CD4-positive, alpha-beta memory T cell (primary cell): ENCODE results near the gene NMRAL1. TPM values are rescaled to one million over a fixed set of nuclear protein-coding genes. Genes with fewer than 3 reads are reported as not detected.

Experiments used
- CTCF ChIA-PET: fragments of 350-600 bp; sonication (Branson Sonifier 250); formaldehyde crosslinking; loops from one replicate; lab custom pipeline; 2021; ENCODE audit warnings: inconsistent platforms; ENCODE audit not compliant: partially characterized antibody; lab: Charles Lee
- POLR2A ChIA-PET: fragments of 350-600 bp; sonication (Branson Sonifier 250); formaldehyde crosslinking; loops from one replicate; lab custom pipeline; 2021; ENCODE audit not compliant: partially characterized antibody; lab: Charles Lee
- DNase-seq, 5 donors: peaks; one replicate each; pipeline versions ENCODE4 v3.0.0 to v3.0.0-alpha.2; 2020 to 2022; ENCODE audit warnings: mixed read lengths in 1 of 5
- H3K27ac ChIP-seq: one replicate; pipeline ENCODE4 v1.7.0; 2013; ENCODE audit warnings: low read depth, low read length
- H3K27me3 ChIP-seq: 2 replicates; pipeline ENCODE4 v1.7.0; 2013; ENCODE audit warnings: mild to moderate bottlenecking, low read length, moderate library complexity; ENCODE audit not compliant: insufficient read depth
- H3K36me3 ChIP-seq: 2 replicates; pipeline ENCODE4 v1.7.0; 2013; ENCODE audit warnings: mild to moderate bottlenecking, low read length, moderate library complexity; ENCODE audit not compliant: insufficient read depth
- H3K4me1 ChIP-seq: 2 replicates; pipeline ENCODE4 v1.7.0; 2013; ENCODE audit warnings: mild to moderate bottlenecking, low read length, moderate library complexity; ENCODE audit not compliant: insufficient read depth
- H3K4me3 ChIP-seq, 2 donors: one replicate each; pipeline ENCODE4 v1.7.0; 2013; ENCODE audit warnings: low read length in 2 of 2, mild to moderate bottlenecking in 1 of 2
- H3K9me3 ChIP-seq, 2 donors: one replicate each; pipeline ENCODE4 v1.7.0; 2013; ENCODE audit warnings: low read length in 2 of 2, control low read depth in 1 of 2; ENCODE audit not compliant: control insufficient read depth in 1 of 2
- H3K27ac Mint-ChIP-seq, 7 donors: one replicate each; pipeline ENCODE4 v1.8.0; 2020 to 2021; ENCODE audit warnings: mixed read lengths in 7 of 7, mild to moderate bottlenecking in 6 of 7, inconsistent platforms in 3 of 7, moderate library complexity in 3 of 7
- H3K27me3 Mint-ChIP-seq, 2 donors: one replicate each; pipeline ENCODE4 v1.8.0; 2020 to 2021; ENCODE audit warnings: mixed read lengths in 2 of 2
- H3K36me3 Mint-ChIP-seq, 2 donors: one replicate each; pipeline ENCODE4 v1.8.0; 2020 to 2021; ENCODE audit warnings: mixed read lengths in 2 of 2, inconsistent platforms in 1 of 2, mild to moderate bottlenecking in 1 of 2
- H3K4me1 Mint-ChIP-seq, 4 donors: one replicate each; pipeline ENCODE4 v1.8.0; 2020 to 2021; ENCODE audit warnings: mixed read lengths in 4 of 4, mild to moderate bottlenecking in 1 of 4
- H3K4me3 Mint-ChIP-seq, 8 donors: one replicate each; pipeline ENCODE4 v1.8.0; 2020 to 2021; ENCODE audit warnings: mixed read lengths in 8 of 8, mild to moderate bottlenecking in 7 of 8, moderate library complexity in 6 of 8, inconsistent platforms in 3 of 8
- H3K9me3 Mint-ChIP-seq, 8 donors: one replicate each; pipeline ENCODE4 v1.8.0; 2020 to 2021; ENCODE audit warnings: mixed read lengths in 8 of 8, mild to moderate bottlenecking in 5 of 8, inconsistent platforms in 3 of 8, moderate library complexity in 1 of 8
- intact Hi-C: fragments of 100-400 bp; cut with micrococcal nuclease; formaldehyde crosslinking; loops from one replicate; pipeline ENCODE4 v1.15.1; 2023
- polyA plus RNA-seq, 2 donors: library from polyadenylated mRNA; unstranded; fragments of 300-500 nt; fragmentation: Illumina TruSeq; gene quantifications; one replicate each; pipeline ENCODE4 v1.2.3, GENCODE V29; 2021
- total RNA-seq, 2 experiments: library from RNA; stranded (reverse); gene quantifications; one replicate each; pipeline ENCODE4 v1.2.3, GENCODE V29; 2021

NMRAL1 gene
- total and polyA plus RNA-seq, 4 experiments from 2014 or later = 55.1 to 65.7 (median 61.7) TPM

DNA sequence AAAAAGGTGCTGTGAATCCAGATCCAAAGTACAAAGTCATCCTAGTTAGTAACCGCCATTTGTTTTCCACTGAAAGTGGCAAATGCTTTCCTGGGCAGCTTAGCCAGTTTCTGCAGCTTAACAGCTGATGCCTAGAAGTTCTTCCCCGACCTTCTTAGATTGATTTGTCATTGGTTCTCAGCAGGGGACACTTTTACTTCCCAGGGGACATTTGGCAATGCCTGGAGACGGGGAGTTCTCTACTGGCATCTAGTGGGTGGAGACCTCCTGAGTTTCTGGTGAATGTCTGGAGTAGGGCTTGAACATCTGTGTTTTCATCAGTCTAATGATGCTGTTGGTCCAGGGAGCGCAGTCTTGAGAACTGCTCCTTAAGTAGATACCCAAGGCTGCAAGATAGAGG lies 41.2 kb downstream of the NMRAL1 start:
- Mint-ChIP-seq H3K36me3 (peaks cover 22 to 55% of the 10 kb centered on the region in 2 donors), H3K27me3 (no peaks in the 10 kb centered on the region), H3K4me3 (no peak overlapping the region), H3K9me3 (no peaks in the 10 kb centered on the region), H3K27ac (peak overlapping the region in 3 of 7 donors; percentile 5 to 81 (median 65)), H3K4me1 (peaks cover 4 to 17% (median 9%) of the 10 kb centered on the region in 4 donors)
- Histone ChIP-seq H3K4me1 (peaks cover 2% of the 10 kb centered on the region), H3K4me3 (no peak overlapping the region), H3K9me3 (no peaks in the 10 kb centered on the region), H3K27ac (no peak overlapping the region), H3K27me3 (no peaks in the 10 kb centered on the region), H3K36me3 (peaks cover 30% of the 10 kb centered on the region)
- ChIA-PET POLR2A (no interaction called here), CTCF (interaction anchor here (0.8 to 1.3 kb wide), 2 partner anchors 16 to 23 kb away, joined by 3 read pairs; no protein-coding TSS in a partner anchor)
- no peak for DNase-seq
- intact Hi-C loops = no loop called here

DNA sequence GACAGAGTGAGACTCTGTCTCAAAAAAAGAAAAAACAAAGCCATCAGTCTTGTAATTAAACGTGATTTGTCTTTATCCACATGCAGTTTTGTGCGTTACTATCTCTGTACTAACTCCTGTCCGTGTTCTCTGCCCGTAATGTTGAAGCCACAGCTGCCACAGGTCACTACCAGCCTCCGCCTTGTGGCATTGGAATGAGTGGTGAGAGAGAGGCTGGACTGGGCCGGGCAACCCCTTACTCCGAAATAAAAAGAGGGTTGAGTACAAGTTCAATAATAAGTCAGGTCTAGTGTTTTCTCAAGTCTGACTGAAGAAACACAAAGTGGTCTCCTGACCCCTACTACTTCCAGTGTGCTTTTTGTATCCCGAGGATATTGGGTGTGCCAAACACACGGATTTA lies 43.4 kb downstream of the NMRAL1 start:
- DNase-seq = no peak
- Mint-ChIP-seq H3K36me3 (peaks cover 12 to 48% of the 10 kb centered on the region in 2 donors), H3K4me1 (peaks cover 16 to 34% (median 22%) of the 10 kb centered on the region in 4 donors), H3K27me3 (no peaks in the 10 kb centered on the region), H3K4me3 (no peak overlapping the region), H3K9me3 (no peaks in the 10 kb centered on the region), H3K27ac (peak overlapping the region in 3 of 7 donors; percentile 12 to 76 (median 41))
- POLR2A ChIA-PET = no interaction called here
- H3K27ac ChIP-seq = no peak overlapping the region
- H3K36me3 ChIP-seq = peaks cover 12% of the 10 kb centered on the region
- no peak overlapping the region for H3K4me3 ChIP-seq
- H3K27me3 ChIP-seq = no peaks in the 10 kb centered on the region
- CTCF ChIA-PET = no interaction called here
- intact Hi-C loops = no loop called here
- H3K9me3 ChIP-seq = no peaks in the 10 kb centered on the region
- H3K4me1 ChIP-seq = peaks cover 22% of the 10 kb centered on the region

DNA sequence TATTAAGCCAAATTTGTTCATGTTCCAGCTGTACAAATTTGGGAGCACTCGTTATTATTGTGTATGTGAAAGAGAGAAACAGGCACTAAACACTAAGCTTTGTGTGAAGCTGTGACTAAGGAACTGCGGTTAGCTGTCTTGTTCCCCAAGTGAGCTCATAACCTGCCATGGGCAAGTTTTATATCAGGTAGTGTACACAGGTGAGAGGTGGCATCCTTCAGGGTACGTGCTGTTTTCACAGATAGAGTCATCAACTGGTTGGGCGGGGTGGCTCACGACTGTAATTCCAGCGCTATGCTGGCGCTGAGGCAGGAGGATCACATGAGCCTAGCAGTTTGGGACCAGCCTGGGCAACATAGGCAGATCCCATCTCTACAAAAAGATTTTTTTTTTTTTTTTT lies 45.9 kb downstream of the NMRAL1 start:
- ChIA-PET POLR2A (interaction anchor here (0.8 to 4.6 kb wide), 4 partner anchors 13 to 77 kb away, joined by 3 to 52 read pairs (median 4); partner anchors contain the start of genes CORO7 and HMOX2), CTCF (interaction anchor here (1.0 to 1.5 kb wide), 2 partner anchors 26 to 69 kb away, joined by 3 to 4 read pairs; no protein-coding TSS in a partner anchor)
- no peaks in the 10 kb centered on the region for H3K27me3 Mint-ChIP-seq
- DNase-seq = no peak
- Histone ChIP-seq H3K27me3 (no peaks in the 10 kb centered on the region), H3K27ac (no peak overlapping the region), H3K9me3 (no peaks in the 10 kb centered on the region), H3K4me1 (peaks cover 28% of the 10 kb centered on the region), H3K36me3 (peaks cover 1% of the 10 kb centered on the region), H3K4me3 (no peak overlapping the region)
- H3K27ac Mint-ChIP-seq = peak overlapping the region in 5 of 7 donors; percentile 29 to 77 (median 72)
- peaks cover 0 to 35% of the 10 kb centered on the region in 2 donors for H3K36me3 Mint-ChIP-seq
- intact Hi-C loops = no loop called here
- H3K4me1 Mint-ChIP-seq = peaks cover 16 to 42% (median 29%) of the 10 kb centered on the region in 4 donors
- no peaks in the 10 kb centered on the region for H3K9me3 Mint-ChIP-seq
- H3K4me3 Mint-ChIP-seq = peak overlapping the region in 1 of 8 donors; percentile 34

DNA sequence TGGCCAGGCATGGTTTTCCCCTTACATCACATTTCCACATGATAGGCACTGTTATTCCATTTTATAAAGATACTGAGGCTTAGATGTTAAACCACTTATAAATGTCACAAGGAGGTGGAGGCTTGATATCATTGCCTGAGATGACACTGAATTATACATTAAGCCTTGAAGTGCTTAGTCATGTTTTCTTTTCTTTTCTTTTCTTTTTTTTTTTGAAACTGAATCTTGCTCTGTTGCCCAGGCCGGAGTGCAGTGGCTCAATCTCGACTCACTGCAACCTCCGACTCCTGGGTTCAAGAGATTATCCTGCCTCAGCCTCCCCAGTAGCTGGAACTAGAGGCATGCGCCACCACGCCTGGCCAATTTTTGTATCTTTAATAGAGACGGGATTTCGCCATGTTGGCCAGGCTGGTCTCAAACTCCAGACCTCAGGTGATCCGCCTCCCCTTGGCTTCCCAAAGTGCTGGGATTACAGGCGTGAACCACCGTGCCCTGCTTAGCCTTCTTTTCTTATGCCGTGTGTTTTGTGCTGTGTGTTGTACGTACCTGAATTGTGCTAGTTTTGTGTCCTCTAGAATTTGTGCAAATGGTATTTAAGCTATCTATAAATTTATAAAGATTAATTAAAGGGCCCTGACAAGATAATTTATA lies 47.6 kb downstream of the NMRAL1 start:
- H3K36me3 Mint-ChIP-seq = peaks cover 0 to 28% of the 10 kb centered on the region in 2 donors
- H3K4me1 Mint-ChIP-seq = peaks cover 16 to 38% (median 28%) of the 10 kb centered on the region in 4 donors
- no peaks in the 10 kb centered on the region for H3K9me3 Mint-ChIP-seq

DNA sequence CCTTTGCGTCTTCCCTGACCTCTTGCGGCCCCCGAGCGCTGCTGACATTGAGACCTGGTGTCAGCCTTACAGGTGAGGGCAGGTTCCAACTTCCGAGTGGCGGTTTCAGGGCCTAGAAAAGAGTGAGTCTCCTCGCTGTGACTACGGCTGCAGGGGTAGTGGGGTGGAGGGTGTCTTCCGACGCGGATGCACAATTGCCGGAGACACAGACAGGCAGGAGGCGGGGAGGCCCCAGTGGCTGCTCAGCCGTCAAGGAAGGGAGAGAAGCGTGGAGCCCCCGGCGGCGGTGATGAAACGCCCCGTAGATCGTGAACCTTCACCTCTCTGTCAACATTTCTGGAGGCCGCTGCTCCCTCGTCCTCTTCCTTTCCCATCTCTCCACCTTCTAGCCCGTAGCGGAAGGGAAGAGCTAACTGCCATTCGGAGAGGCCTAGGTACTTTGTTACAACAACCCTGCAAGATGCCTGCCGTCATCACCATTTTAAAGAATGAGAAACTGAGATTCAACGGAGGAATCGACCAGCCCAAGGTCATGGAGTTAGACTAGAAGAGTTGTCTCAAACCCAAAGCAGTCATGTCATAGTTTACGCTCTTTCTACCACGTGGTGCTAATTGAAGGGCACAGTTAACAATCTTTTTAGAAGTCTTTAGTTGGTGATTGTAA lies 48.3 kb downstream of the NMRAL1 start:
- ChIA-PET POLR2A (interaction anchor here (1.2 to 4.6 kb wide), 4 partner anchors 9 to 79 kb away, joined by 3 to 52 read pairs (median 5); partner anchors contain the start of genes CORO7 and HMOX2), CTCF (no interaction called here)
- peaks cover 28% of the 10 kb centered on the region for H3K4me1 ChIP-seq
- Mint-ChIP-seq H3K4me1 (peaks cover 16 to 36% (median 25%) of the 10 kb centered on the region in 4 donors), H3K36me3 (peaks cover 0 to 23% of the 10 kb centered on the region in 2 donors), H3K27me3 (no peaks in the 10 kb centered on the region), H3K27ac (peak overlapping the region; percentile 98 to 100 (median 100)), H3K9me3 (no peaks in the 10 kb centered on the region), H3K4me3 (peak overlapping the region; percentile 92 to 98 (median 98))
- intact Hi-C loops = no loop called here
- peak in 1 of 5 donors; percentile 89 for DNase-seq
- no peaks in the 10 kb centered on the region for H3K27me3 ChIP-seq
- no peaks in the 10 kb centered on the region for H3K36me3 ChIP-seq
- peak overlapping the region; percentile 98 to 99 for H3K4me3 ChIP-seq
- peak overlapping the region; percentile 98 for H3K27ac ChIP-seq
- H3K9me3 ChIP-seq = no peaks in the 10 kb centered on the region

More for the DNA sequence above, 47.6 kb downstream of the NMRAL1 start:
- Histone ChIP-seq H3K4me1 (peaks cover 28% of the 10 kb centered on the region), H3K27me3 (no peaks in the 10 kb centered on the region), H3K36me3 (no peaks in the 10 kb centered on the region), H3K27ac (peak overlapping the region; percentile 98), H3K4me3 (no peak overlapping the region), H3K9me3 (no peaks in the 10 kb centered on the region)
- CTCF ChIA-PET = interaction anchor here (1.5 kb wide), 1 partner anchor 9 kb away, joined by 4 read pairs; no protein-coding TSS in a partner anchor
- intact Hi-C loops = no loop called here
- Mint-ChIP-seq H3K27ac (peak overlapping the region; percentile 98 to 100 (median 100)), H3K27me3 (no peaks in the 10 kb centered on the region), H3K4me3 (peak overlapping the region; percentile 92 to 98 (median 98))
- POLR2A ChIA-PET = interaction anchor here (1.0 to 4.6 kb wide), 5 partner anchors 8 to 78 kb away, joined by 3 to 52 read pairs (median 4); partner anchors contain the start of genes CORO7 and HMOX2
- DNase-seq = no peak

DNA sequence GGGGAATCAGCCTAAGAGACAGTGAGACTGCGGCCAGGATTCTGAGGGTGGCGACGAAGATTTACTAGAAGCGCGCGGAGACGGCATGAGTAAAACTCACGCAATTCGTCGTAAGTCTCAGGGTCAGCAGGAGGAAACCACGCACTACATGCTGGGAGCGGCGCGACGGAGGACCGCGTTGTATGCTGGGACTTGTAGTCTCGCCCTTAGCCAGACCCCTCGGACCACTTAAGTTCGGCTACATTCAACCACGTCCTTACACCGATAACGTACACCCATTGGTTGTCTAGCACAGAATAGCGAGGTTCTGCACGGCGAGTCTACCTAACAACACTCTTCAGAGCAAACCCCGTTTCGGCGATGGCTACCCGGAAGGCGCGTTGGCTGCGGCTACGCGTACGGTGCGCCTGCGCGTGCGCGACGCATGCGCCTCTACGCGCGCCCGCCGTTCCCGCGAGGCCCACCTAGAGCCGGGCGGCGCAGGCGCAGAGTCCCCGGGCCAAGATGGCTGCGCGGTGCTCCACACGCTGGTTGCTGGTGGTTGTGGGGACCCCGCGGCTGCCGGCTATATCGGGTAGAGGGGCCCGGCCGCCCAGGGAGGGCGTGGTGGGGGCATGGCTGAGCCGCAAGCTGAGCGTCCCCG lies 48.9 kb downstream of the NMRAL1 start, which contains the start of gene DNAJA3:
TSS of gene DNAJA3 (plus strand) at position 491 of the 643 bp plus-strand sequence. CDS start at position 505, 14 bp downstream.
- H3K27me3 Mint-ChIP-seq = no peaks in the 10 kb centered on the region
- H3K27ac ChIP-seq = peak within 1 kb of the TSS; percentile 98
- no peaks in the 10 kb centered on the region for H3K9me3 Mint-ChIP-seq

More for the DNA sequence above, 48.9 kb downstream of the NMRAL1 start, which contains the start of gene DNAJA3:
- intact Hi-C loops = loop anchor here (1.0 to 2.0 kb wide), 5 partner anchors 9 to 191 kb away; partner anchors contain the start of genes CDIP1, CORO7, HMOX2 and PAM16
- Mint-ChIP-seq H3K4me3 (peak within 1 kb of the TSS; percentile 92 to 98 (median 98)), H3K36me3 (peaks cover 0 to 19% of the 10 kb centered on the region in 2 donors), H3K4me1 (peaks cover 16 to 36% (median 24%) of the 10 kb centered on the region in 4 donors), H3K27ac (peak within 1 kb of the TSS; percentile 98 to 100 (median 100))
- Histone ChIP-seq H3K4me1 (peaks cover 28% of the 10 kb centered on the region), H3K9me3 (no peaks in the 10 kb centered on the region), H3K36me3 (no peaks in the 10 kb centered on the region), H3K4me3 (peak within 1 kb of the TSS; percentile 98 to 99), H3K27me3 (no peaks in the 10 kb centered on the region)
- ChIA-PET POLR2A (interaction anchor here (1.2 to 4.6 kb wide), 3 partner anchors 10 to 80 kb away, joined by 3 to 52 read pairs (median 4); partner anchors contain the start of gene CORO7), CTCF (no interaction called here)
- peak; percentile 93 to 96 (median 95) for DNase-seq
